ENCODE data around the gene MYO16.

- no peak for TF ChIP-seq ZNF274 (IDR thresholded peaks at IDR 0.05; ENCODE audit: low read depth, low read length)
- TF ChIP-seq YY1 (IDR thresholded peaks at IDR 0.05; ENCODE audit: insufficient read depth, insufficient read length) = no peak
- TF ChIP-seq SUZ12 (IDR thresholded peaks at IDR 0.05; ENCODE audit: extremely low read depth, insufficient read depth, insufficient read length) = no peak
Observed at GRCh38 chr13:108895220-108895704, 265.9 kb downstream of the MYO16 start.
